GM19035 (cell line): Measurements from ENCODE around the gene OR1Q1.
"Not testable (repeated sequence)": the region's sequence is repeated elsewhere in the genome, so short reads cannot be mapped to it uniquely, and the experiment has no call there.

ENCODE experiments used
- ATAC-seq: cut with Tn5 transposase; IDR thresholded peaks from one replicate; pipeline ENCODE4 v1.9.1; 2021; ENCODE audit not compliant: unreplicated experiment

The OR1Q1 gene

GRCh38 chr9:122614362-122614761 lies at the start of gene OR1Q1:
OR1Q1 (plus strand) TSS chr9:122614738; CDS start chr9:122614738, 0 bp downstream.
- no peak for ATAC-seq

GRCh38 chr9:122567901-122568300 lies 46.6 kb upstream of the OR1Q1 start:
- ATAC-seq = no peak

GRCh38 chr9:122572456-122572855 lies 42.1 kb upstream of the OR1Q1 start:
- ATAC-seq = no peak

- no peak for ATAC-seq
Observed at GRCh38 chr9:122579874-122580273, 34.7 kb upstream of the OR1Q1 start.

- no peak for ATAC-seq
Observed at GRCh38 chr9:122580360-122580759, 34.2 kb upstream of the OR1Q1 start.

- ATAC-seq = not testable (repeated sequence)
Observed at GRCh38 chr9:122583284-122583683, 31.3 kb upstream of the OR1Q1 start, which contains the start of gene OR1L8. OR1L8 (minus strand) TSS chr9:122583384; CDS start chr9:122568477, 14,907 bp downstream.

GRCh38 chr9:122605691-122606090 lies 8.8 kb upstream of the OR1Q1 start:
- ATAC-seq = no peak

GRCh38 chr9:122606587-122606986 lies 8.0 kb upstream of the OR1Q1 start:
- ATAC-seq = no peak

- no peak for ATAC-seq
Observed at GRCh38 chr9:122609804-122610203, 4.7 kb upstream of the OR1Q1 start.

GRCh38 chr9:122619996-122620395 lies 5.5 kb downstream of the OR1Q1 start:
- ATAC-seq = no peak

- no peak for ATAC-seq
Observed at GRCh38 chr9:122642226-122642625, 27.7 kb downstream of the OR1Q1 start.

- ATAC-seq = no peak
Observed at GRCh38 chr9:122656378-122656777, 41.8 kb downstream of the OR1Q1 start.

- no peak for ATAC-seq
Observed at GRCh38 chr9:122657527-122657926, 43.0 kb downstream of the OR1Q1 start, which contains the start of gene OR1B1. OR1B1 (minus strand) TSS chr9:122657627.

- no peak for ATAC-seq
Observed at GRCh38 chr9:122661416-122661815, 46.9 kb downstream of the OR1Q1 start, which contains the start of gene OR1L1. OR1L1 (plus strand) TSS chr9:122661716; CDS start chr9:122661716, 0 bp downstream.
